Panc1 (cell line): ENCODE measurements around the gene SYNPR.

Source experiments
- CTCF ChIP-seq: fragments of 450-650 bp; IDR thresholded peaks from 2 replicates; pipeline ENCODE4 v1.5.1; 2017; ENCODE audit warnings: mild to moderate bottlenecking
- POLR2AphosphoS5 ChIP-seq: IDR thresholded peaks from 2 replicates; pipeline ENCODE4 v1.6.1; 2012; ENCODE audit warnings: mild to moderate bottlenecking, low read depth, low read length, moderate library complexity
- REST ChIP-seq, 2 experiments: IDR thresholded peaks; 2 replicates each; pipeline ENCODE4 v1.6.1; 2011 to 2012; ENCODE audit warnings: low read depth in 2 of 2, control low read depth in 1 of 2, low read length in 1 of 2, mild to moderate bottlenecking in 1 of 2, moderate library complexity in 1 of 2; ENCODE audit not compliant: insufficient read depth in 1 of 2
- SIN3A ChIP-seq: IDR thresholded peaks from 2 replicates; pipeline ENCODE4 v1.6.1; 2012; ENCODE audit warnings: low read depth, mild to moderate bottlenecking, low read length, moderate library complexity, borderline replicate concordance; ENCODE audit not compliant: insufficient read depth
- TCF7L2 ChIP-seq: IDR thresholded peaks from 2 replicates; pipeline ENCODE4 v1.6.1; 2011; ENCODE audit warnings: mild to moderate bottlenecking, low read depth, low read length, inconsistent platforms

GRCh38 chr3:63521657-63522056 is 243.5 kb downstream of the SYNPR start:
- TF ChIP-seq CTCF (no peak), REST (IDR thresholded peaks at IDR 0.05; ENCODE audit: insufficient read depth in 1 of 2, low read depth in 2 of 2, low read length in 1 of 2) (no peak), POLR2AphosphoS5 (no peak), SIN3A (no peak), TCF7L2 (no peak)
